HG02840 (cell line): ENCODE measurements around the gene KANK3.
"Not testable (repeated sequence)": the region's sequence is repeated elsewhere in the genome, so short reads cannot be mapped to it uniquely, and the experiment has no call there.

Source experiments
- ATAC-seq: cut with Tn5 transposase; IDR thresholded peaks from one replicate; pipeline ENCODE4 v1.9.1; 2021; ENCODE audit warnings: mild to moderate bottlenecking, moderate library complexity, moderate number of reproducible peaks; ENCODE audit not compliant: unreplicated experiment, low FRiP score

The KANK3 gene

DNA sequence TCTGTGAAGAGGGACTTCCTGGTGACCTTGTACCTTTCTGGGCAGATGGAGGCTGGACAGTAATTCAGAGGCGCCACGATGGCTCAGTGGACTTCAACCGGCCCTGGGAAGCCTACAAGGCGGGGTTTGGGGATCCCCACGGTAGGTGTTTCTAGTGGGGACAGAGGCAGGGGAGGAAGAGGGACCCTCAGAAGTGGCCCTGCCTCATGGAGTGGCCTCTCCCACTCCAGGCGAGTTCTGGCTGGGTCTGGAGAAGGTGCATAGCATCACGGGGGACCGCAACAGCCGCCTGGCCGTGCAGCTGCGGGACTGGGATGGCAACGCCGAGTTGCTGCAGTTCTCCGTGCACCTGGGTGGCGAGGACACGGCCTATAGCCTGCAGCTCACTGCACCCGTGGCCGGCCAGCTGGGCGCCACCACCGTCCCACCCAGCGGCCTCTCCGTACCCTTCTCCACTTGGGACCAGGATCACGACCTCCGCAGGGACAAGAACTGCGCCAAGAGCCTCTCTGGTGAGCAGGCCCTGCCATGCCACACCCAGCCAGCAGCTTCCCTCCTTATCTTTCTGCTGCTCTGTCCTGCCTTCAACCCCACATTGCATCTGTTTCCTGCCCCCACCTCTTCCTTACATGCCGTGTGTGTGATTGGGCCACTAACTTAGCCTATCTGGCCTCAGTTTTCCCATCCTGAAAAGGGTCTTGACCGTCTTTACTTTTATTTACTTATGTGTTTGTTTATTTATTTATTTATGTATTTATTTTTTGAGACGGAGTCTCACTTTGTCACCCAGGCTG, 28.1 kb upstream of the KANK3 start:
- no peak for ATAC-seq

DNA sequence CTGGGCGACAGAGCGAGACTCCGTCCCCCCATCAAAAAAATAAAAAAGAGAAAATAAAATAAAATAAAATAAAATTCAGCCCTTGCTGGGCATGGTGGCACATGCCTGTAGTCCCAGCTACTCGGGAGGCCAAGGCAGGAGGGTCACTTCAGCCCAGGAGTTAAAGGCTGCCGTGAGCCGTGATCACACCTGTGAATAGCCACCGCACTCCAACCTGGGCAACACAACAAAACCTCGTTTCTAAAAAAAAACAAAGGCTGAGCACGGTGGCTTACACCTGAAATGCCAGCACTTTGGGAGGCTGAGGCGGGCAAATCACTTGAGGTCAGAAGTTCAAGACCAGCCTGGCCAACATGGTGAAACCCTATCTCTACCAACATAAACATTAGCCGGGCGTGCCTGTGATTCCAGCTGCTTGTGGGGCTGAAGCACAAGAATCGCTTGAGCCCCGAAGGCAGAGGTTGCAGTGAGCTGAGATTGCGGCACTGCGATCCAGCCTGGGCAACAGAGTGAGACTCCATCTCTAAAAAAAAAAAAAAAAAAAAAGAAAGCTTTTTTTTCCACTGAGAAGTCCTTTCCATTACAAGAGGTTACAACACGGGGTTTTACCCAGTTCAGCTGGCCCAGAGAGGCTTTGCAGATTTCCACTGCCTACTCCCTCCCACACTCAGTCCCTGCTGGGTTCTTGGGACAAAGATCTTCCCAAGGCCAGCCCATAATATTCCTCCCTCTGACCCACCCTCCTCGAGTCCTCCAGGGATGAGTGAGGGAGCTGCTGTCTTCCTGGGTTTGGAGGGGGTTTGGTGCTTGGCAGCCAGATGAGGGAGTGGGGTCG, 27.3 kb upstream of the KANK3 start:
- ATAC-seq, result no peak

DNA sequence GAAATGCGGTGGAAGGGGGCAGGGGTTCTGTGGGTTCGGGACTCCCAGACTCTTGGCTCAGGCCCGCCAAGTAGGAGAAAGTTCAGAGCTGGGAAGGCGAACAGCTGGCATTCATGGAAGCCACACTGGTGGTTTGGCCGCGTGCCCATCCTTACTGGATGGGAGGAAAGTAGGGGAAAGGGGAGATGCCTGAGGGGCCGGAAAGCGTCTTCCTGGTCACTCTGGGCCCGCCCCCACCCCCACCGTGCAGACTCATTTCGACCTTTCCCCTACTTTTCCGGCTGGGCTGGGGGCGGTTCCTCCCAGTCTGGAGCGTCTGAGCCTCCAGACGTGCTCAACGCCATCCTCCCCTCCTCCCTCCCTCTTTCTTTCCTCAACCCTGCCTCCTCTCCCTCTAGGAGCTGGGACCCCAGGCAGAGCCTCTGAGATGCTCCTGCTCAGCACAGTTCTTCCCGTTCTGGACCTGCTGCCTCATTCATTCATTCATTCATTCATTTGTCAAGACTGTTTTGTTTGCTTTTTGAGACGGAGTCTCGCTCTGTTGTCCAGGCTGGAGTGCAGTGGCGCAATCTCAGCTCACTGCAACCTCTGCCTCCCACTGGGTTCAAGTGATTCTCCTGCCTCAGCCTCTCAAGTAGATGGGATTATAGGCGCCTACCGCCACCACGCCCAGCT, 24.4 kb upstream of the KANK3 start:
- ATAC-seq, result no peak

DNA sequence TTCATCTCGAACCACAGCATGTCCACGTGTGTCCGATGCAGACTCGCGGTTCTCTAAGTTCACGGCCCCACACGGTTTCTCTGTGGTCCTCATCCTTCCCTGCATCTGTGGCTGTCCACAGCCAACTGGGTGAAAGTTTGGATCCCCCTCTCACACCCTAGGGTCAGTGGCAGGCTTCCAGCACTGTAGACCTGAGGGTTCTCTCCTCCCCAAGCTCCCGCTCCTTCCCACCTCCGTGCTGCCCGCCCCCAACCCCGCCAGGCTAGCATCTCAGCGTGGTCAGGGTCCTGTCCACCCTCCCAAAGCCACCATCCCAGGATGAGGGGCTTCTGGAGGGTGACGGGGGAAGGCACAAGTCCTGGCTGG, 23.9 kb upstream of the KANK3 start:
- ATAC-seq, result no peak

DNA sequence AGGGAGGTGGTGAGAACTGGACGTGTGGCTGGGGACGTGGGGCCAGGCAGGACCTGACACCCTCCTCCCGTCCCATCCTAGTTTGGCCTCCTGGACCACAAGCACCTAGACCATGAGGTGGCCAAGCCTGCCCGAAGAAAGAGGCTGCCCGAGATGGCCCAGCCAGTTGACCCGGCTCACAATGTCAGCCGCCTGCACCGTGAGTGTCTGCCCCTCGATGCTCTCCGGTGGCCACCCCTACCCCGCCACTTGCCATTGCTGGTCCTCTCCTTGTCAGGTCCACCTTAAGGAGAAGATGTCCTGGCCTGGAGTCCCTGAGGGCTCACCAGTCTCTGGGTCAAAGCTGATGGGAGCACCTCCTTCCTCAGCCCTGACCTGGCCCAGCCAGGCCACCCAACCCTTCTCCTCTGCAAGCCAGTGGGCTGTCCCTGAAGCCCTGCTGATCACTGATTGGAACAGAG, 23.1 kb upstream of the KANK3 start:
- ATAC-seq, result no peak

DNA sequence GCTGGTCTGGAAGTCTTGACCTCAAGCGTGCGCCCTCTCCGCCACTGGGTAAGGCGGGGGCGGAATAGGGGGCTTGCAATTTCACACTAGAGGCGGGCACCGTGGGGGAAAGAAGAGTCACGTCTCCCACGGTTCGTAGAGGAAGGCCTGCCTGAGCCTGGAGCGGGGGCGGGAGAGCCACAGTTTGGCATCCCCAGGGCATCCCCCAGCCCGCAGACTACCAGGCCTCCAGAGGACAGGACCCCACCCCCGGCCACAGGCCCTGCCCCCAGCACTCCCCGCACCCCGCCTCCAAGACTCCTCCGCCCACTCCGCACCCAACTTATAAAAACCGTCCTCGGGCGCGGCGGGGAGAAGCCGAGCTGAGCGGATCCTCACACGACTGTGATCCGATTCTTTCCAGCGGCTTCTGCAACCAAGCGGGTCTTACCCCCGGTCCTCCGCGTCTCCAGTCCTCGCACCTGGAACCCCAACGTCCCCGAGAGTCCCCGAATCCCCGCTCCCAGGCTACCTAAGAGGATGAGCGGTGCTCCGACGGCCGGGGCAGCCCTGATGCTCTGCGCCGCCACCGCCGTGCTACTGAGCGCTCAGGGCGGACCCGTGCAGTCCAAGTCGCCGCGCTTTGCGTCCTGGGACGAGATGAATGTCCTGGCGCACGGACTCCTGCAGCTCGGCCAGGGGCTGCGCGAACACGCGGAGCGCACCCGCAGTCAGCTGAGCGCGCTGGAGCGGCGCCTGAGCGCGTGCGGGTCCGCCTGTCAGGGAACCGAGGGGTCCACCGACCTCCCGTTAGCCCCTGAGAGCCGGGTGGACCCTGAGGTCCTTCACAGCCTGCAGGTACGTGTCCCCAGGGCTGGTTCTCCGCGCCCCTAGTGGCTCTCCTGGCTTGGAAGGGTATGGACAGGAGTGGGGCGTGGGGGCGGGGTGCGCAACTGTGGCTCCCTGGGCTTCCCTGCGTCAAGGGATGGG, 21.0 kb upstream of the KANK3 start, which contains the start of gene ANGPTL4:
ANGPTL4 (plus strand) TSS at position 353 of the 969 bp plus-strand sequence; CDS start at position 520, 167 bp downstream.
- ATAC-seq, result no peak

DNA sequence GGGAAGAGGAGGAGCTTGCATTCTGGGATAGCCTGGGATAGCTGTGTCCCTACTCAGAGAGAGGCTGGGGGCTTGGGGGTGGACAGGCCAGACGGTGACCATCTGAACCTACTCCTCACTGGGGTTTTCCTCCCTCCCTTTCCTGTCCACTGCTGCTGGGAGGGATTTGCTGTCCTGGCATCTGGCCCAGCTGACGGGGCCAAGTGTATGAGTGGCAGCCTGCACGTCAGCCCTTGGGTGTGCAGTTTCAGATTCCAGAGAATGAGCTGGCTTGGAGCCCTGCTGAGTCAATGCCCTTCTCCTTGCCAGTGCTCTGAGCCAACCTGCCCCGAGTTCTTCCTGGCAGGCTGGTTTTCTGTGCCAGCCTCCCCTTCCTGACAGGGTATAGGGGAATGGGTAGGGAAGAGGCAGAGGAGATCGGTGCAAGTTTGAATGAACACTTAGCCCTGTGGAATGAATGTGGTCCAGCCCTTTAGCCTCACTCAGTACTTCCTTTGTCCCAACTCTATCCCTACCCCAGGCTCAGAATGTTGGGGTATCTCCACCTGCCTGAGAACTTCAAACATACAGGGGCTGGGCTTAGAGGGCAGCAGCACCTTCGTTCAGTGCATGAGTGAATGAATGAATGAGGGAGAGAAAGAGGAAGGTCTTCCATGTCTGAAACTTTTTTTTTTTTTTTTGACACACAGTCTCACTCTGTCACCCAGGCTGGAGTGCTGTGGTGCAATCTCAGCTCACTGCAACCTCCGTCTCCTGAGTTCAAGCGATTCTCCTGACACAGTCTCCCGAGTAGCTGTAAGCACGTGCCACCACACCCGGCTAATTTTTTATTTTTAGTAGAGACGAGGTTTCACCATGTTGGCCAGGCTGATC, 19.1 kb upstream of the KANK3 start:
- no peak for ATAC-seq

DNA sequence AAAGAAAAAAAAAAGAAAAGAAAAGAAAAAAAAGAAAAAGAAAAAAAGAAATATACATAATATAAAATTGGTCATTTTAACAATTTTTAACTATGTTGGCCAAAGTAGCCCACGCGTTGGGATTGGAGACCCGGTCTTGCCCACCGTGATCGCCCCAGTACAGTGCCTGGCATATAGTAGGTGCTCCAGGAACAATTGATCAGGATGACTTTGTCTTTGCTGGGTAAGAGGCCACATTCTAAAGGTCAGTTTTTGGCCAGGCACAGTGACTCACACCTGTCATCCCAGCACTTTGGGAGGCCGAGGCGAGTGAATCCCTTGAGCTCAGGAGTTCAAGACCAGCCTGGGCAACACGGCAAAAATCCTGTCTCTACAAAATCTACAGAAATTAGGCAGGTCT, 17.1 kb upstream of the KANK3 start:
- ATAC-seq, result no peak

DNA sequence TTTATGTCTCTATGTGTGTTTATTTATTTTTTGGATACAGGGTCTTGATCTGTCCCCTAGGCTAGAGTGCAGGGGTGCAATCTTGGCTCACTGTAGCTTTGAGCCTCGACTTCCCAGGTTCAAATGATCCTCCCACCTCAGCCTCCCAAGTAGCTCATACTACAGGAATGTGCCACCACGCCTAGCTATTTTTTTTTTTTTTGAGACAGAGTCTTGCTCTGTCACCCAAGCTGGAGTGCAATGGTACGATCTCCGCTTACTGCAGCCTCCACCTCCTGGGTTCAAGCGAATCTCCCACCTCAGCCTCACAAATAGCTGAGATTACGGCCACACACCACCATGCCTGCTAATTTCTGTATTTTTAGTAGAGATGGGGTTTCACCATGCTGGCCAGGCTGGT, 15.9 kb upstream of the KANK3 start:
- no peak for ATAC-seq

DNA sequence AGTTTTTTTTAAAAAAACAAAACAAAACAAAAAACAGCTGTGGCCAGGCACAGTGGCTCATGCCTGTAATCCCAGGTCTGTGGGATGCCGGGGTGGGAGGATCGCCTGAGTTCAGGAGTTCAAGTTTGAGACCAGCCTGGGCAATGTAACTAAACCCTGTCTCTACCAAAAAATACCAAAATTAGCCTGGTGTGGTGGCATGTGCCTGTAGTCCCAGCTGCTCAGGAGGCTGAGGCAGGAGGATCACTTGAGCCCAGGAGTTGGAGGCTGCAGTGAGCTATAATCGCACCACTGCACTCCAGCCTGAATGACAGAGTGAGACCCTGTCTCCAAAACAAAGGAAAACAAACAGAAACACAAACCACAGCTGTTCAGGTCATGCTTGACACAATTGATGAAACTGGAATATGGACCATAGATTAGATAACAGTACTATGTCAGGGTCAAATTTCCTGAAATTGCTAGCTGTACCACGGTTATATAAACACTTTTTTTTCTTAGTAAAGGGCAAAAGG, 14.0 kb upstream of the KANK3 start:
- no peak for ATAC-seq

DNA sequence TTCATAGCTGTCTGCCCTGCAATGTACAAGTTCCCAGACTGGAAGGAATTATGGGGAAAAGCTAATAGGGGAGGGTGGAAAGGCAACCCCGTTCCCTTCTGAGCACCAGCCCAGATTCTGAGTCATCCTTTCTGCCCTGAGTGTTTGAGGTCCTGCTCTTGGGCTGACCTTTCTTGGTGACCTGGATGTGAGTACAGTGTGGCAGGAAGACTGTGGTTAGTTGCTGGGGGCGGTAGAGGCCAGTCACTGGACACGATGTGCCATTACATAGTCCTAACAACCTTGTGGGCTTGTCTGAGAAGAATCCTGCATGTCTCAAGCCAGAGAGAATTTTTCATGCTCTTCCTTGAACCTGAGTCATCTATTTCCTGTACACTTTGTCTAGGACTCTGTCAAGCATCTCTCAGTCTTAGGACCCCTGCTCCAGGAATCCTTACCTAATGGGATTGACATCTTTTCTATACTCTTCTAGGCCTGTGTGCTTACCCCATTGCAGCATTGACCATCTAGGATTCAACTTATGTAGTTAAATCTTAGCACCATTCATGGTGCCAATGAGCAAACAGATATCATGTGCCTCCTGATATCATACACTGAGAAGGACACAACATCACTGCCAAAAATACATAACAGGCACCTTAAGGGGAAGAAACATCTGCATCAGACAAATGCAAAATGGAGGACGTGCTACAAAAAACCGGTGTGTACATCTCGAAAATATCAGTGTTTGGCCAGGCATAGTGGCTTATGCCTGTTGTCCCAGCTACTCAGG, 12.8 kb upstream of the KANK3 start:
- ATAC-seq, result no peak

DNA sequence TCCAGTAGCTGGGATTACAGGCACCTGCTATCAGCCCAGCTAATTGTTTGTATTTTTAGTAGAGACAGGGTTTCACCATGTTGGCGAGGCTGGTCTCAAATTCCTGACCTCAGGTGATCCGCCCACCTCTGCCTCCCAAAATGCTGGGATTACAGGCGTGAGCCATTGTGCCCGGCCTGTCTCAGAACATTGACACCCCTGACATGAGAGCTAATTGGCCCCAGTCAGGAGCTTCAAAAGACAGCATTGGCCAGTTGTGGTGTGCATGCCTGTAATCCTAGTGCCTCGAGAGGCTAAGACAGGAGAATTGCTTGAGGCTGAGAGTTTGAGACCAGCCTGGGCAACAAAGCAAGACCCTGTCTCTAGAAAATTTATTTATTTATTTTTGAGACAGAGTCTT, 9.8 kb upstream of the KANK3 start:
- not testable (repeated sequence) for ATAC-seq

DNA sequence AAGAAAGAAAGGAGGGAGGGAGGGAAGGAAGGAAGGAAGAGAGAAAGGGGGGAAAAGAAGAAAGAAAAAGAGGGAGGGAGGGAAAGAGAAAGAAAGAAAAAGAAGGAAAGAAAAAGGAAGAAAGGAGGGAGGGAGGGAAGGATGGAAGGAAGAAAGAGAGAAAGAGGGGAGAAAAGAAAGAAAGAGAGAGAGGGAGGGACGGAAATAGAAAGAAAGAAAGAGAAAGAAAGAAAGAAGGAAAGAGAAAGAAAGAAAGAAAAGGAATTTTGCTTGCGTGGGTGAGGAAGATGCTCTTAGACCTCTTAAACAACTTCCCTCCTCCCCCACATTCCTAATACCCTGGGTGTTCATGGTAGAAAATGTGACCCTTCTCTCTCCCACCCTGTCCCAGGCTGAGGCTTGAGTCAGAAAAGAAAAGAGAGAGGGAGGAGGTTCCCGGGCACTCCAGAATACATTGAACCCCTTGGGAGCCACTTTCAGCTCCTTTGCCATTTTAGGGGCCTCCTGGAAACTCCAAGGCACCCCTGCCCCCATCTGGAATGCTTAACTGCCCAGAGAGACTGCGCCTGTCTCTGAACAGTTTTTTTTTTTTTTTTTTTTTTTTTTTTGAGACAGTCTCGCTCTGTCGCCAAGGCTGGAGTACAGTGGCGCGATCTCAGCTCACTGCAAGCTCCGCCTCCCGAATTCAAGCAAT, 9.2 kb upstream of the KANK3 start:
- ATAC-seq, result no peak

DNA sequence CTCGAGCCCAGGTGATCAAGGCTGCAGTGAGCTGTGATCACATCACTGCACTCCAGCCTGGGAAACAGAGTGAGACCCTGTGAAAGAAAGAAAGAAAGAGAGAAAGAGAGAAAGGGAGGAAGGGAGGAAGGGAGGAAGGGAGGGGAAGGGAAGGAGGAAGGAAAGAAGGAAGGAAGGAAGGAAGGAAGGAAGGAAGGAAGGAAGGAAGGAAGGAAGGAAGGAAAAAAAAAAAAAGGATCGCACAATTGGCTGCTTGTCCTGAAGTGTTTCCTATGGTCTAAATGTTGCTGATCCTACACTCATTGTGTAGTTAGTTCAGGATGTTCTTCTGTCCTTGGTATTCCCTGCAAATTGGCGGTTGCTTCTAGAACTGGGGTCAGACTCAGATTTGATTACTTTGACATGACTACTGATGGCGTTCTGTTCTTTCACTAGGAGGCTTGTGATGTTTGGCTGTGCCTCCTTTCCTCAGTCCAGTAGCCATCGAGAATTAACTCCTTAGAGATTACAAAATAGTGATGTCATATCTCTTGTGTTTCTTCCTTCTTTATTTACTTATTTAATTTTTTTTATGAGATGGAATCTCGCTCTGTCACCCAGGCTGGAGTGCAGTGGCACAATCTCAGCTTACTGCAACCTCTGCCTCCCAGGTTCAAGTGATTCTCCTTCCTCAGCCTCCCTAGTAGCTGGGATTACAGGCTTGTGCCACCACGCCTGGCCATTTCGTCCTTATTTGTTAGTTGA, 6.7 kb upstream of the KANK3 start:
- ATAC-seq, result not testable (repeated sequence)

DNA sequence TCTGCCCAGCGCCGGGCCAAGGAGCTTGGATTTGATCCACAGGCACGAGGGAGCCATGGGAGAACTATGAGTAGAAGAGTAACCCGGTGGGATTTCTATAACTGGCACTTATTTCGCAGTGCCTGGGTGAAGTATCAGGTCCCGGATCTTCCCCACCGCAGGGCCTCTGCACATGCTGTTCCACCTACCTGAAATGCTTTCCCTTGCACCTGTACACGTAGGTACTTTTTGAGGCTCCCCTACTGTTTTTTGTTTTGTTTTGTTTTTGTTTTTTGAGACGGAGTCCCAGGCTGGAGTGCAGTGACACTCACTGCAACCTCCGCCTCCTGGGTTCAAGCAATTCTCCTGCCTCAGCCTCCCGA, 402 bp upstream of the KANK3 start:
- ATAC-seq, result no peak

DNA sequence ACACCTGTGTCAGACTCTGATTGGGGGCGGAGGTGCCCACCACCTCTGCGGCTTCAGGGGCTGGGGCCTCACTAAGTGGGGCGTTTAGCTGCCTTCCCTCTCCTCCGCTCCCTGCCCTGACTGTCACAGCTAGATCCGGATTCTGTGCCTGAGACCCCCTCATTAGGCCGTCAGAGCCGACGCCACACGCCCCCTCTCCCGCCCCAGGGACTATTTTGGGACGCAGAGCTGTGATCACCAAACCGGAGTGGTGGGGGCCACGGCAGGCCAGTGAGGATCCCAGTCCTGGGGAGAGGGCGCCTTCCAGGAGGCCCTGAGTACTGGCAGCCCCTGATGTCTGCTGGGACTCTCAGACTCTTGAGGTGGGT, 762 bp downstream of the KANK3 start:
- ATAC-seq, result no peak

DNA sequence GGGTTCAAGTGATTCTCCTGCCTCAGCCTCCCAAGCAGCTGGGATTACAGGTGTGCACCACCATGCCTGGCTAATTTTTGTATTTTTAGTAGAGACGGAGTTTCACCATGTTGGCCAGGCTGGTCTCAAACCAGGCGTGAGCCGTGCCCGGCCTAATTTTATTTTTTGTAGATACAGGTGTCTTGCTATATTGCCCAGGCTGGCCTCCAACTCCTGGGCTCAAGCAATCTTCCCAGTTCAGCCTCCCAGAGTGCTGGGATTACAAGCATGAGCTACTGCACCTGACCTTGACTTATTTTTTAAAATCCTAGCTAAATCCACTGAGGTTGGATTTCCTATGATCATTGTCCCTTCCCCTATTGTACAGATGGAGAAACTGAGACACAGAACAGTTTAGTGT, 1.6 kb downstream of the KANK3 start:
- ATAC-seq, result not testable (repeated sequence)
